LoVo (cell line): ENCODE measurements around the gene IRF2BP1.
"Not testable (repeated sequence)": the region's sequence is repeated elsewhere in the genome, so short reads cannot be mapped to it uniquely, and the experiment has no call there.

ENCODE experiments used
- DNase-seq: peaks from one replicate; pipeline ENCODE4 v3.0.0-alpha.2; 2016; ENCODE audit warnings: low spot score

IRF2BP1 gene

DNA sequence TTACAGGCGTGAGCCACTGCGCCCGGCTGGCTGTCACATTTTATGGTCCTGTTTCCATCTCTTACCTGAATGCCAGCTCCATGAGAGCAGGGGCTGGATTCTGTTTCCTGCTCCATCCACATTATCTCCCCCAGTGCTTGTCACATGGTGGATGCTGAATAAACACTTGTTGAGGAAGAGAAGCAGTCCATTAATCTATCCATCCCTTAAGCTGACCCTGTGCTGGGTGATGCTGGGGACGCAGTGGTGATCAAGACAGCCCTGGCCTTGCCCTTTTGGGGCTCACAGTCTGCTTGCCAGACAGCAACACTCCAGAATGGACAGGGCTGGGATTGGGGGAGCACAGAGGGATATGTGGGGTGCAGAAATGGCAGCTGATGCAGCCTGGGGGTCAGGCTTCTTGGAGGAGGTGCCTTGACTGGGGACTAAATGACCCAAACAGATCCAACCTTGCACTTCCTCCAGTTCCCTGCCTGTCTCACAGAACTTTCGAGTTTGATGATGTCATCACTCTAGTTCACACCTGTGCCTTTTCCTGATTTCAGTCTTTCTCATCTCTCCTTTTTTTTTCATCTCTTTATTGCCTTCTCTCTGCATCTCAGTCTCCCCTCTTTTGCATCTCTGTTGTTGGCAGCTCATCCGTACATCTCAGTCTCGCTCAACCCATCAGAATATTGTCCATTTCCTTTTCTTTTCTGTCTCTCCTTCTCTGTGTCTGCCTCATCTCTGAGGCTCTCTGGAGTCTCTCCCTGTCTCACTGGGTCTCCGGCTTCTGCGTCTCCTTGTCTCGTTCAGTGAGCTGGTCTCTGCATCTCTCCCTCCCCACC lies 4.6 kb downstream of the IRF2BP1 start:
- no peak for DNase-seq

DNA sequence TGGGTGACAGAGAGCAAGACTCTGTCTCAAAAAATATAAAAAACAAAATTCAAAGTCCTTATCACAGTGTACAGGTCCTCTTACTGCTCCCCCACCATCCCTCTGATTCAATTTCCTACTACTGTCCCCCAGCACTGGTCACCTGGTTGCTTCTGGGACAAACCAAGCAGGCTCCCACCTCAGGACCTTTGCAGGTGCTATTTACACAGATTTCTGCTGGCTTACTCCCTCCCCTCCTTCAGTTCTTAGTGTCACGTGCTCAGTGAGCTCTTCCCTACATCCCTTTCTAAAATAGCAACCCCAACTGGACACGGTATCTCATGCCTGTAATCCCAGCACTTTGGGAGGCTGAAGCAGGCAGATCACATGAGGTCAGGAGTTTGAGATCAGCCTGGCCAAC lies 6.0 kb downstream of the IRF2BP1 start:
- no peak for DNase-seq

DNA sequence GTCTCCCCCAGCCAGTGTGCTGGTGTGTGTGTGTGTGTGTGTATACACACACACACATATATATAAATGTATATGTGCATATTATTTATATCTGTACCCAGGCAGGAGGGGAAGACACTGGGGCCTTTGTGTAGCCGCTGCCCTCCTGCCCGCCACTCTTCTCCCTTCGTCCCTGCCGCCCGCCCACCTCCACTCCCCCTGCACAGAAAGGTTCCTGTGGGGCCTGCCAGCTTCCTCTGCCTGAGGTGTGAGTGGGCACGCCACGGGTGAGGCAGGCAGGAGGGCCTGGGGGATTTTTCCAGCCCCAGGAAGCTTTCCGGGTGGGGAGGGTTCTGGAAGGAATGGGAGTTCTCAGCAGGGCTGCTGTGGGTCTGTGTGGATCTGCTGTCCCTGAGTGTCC lies 6.9 kb downstream of the IRF2BP1 start:
- DNase-seq = no peak

DNA sequence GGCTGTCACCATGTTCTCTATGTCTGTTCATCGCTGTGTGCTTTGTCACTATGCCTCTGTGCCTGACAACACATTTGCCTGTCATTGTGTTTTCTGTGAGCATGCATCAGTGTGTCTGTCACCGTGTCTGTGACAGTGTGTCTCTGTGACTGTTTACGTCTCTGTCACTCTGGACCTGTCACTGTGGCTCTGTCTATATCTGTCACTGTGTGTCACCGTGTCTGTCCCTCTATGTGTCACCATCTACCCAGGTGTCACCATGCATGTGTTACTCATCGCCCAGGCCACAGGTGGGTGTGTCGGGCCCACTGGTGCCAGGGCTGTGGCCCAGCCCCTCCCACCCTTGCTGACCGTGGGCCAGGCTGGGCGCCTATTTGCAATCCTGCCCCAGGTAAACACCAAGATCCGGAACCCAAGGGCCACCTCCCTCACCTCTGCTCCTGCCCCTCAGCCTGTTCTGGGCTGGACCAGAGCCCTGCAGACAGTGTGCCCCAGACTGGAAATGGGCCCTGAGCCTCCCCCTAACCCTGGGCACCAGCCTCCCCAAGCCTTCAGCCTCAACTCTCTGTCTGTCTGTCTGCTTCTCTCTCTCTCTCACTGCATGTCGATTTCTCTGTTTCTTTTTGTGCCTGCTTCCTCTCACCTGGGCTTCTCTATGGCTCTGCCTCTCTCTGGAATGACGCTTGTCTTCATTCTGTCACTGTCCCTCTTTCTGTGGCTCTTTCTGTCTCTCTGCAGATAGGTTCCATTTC lies 7.7 kb downstream of the IRF2BP1 start:
- DNase-seq = peak; percentile 60

DNA sequence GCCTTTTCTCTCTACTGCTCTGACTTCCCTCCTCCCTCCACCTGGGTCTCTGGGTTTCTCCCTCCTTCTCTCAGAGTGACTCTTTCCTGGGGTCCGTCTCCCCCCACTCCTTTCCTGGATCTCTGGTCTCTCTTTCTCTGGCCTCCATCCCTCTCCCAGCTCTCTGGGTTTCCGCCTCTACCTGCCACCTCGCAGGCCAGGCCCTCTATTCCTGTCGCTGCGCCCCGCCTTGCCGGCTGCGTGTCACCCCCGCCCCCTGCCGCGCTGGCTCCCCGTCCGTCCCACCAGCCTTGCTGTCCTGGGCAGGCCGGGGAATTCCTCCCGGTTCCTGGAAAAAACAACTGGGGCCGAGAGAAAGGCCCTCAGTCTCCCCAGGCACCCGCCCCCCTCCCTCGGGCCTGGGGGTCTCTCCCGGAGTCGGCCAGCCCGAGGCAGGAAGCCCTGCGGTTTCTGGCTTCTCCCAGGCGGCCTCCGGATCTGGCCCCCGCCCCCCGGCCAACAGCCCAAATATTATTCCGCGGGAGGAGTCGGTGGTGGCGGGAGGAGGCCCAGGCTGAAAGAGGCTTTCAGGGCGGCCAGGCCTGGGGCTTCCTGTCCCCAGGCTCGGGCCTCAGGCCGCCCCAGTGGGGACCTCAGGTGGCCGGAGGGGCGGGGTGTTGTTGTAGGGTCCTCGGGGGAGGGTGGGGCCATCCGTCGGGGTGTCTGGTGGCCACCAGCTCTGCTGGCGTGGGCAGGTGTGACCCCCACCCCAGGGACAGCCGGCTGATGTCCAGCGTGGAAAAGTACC lies 9.3 kb downstream of the IRF2BP1 start:
- no peak for DNase-seq

GRCh38 chr19:45876161-45876410 lies 9.9 kb downstream of the IRF2BP1 start:
- DNase-seq = no peak

DNA sequence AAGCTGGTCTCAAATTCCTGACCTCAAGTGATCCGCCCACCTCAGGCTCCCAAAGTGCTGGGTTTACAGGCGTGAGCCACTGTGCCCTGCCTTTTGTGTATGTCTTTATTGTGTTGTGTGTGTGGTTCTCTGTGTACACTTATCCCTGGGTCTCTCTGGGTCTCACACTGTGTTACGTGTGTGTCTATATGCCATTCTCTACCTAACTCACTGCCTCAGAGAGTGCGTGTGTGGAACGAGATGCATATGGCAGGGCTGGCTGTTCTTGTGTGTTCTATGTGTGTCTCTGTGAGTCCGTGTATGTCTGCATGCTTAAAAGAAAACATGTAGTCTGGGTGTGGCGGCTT lies 11.3 kb downstream of the IRF2BP1 start:
- DNase-seq = no peak

DNA sequence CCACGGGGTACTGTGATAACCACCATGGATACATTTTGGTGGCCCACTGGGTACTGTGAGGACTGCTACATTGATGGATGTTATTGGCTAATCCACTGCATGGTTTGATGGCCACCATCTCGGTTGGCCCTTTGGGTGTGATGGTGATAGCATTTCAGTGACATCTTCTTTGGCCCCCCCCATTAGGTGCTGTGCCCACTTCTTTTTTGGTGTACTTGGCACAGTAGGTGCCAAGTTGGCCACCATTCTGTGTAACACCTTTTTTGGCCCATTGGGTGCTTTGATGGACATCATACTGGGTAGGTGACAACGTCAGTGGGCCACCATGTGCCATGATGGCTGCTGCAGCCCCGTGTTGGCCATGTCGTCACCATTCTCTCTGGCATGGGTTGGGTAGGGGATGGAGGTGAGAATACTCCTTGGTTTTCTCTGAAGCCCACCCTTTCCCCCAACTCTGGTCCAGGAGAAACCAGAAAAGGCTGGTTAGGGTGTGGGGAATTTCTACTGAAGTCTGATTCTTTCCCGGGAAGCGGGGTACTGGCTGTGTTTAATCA lies 12.6 kb downstream of the IRF2BP1 start:
- DNase-seq = no peak

DNA sequence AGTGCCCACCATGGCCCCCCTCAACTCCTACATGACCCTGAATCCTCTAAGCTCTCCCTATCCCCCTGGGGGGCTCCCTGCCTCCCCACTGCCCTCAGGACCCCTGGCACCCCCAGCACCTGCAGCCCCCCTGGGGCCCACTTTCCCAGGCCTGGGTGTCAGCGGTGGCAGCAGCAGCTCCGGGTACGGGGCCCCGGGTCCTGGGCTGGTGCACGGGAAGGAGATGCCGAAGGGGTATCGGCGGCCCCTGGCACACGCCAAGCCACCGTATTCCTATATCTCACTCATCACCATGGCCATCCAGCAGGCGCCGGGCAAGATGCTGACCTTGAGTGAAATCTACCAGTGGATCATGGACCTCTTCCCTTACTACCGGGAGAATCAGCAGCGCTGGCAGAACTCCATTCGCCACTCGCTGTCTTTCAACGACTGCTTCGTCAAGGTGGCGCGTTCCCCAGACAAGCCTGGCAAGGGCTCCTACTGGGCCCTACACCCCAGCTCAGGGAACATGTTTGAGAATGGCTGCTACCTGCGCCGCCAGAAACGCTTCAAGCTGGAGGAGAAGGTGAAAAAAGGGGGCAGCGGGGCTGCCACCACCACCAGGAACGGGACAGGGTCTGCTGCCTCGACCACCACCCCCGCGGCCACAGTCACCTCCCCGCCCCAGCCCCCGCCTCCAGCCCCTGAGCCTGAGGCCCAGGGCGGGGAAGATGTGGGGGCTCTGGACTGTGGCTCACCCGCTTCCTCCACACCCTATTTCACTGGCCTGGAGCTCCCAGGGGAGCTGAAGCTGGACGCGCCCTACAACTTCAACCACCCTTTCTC lies 13.6 kb downstream of the IRF2BP1 start:
- no peak for DNase-seq

GRCh38 chr19:45870798-45871197 lies 15.1 kb downstream of the IRF2BP1 start:
- DNase-seq = no peak

- DNase-seq = not testable (repeated sequence)
Measured at GRCh38 chr19:45867241-45867640, 18.7 kb downstream of the IRF2BP1 start.

DNA sequence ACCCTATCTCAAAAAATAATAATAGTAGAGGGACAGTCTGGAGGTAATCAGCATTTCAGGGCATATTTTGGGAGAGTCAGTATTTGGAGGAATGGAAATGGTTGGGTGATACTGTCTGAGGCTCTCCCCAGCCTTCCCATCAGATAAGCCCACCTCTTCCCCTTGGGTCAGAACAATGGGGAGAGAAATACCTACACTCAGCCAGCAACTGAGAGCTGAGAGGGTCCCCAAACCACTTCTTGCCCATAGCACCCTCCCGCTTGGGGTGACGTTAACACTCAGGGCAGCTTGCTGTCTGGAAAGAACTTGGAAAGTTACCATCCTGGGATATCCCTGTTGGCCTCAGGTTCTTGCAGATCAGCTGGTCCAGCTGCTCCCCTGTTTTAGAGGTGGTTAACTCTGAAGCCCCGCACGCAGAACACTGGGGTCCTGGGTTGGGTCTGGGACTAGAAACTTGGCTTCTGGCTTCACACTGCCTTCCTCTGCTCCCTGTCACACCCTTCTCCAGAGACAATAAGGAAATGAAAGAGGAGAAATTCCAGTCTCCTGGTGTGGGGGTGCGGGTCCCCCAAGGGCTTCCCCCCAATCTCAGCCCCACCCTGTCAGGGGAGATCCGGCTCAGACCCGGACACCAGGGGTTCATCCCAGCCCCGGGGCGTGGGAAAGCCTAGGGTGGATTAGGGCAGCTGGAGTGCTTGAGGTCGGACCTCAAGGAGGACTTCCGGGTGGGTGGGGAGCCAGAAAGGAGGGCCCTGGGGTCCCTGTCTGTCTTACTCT lies 19.4 kb downstream of the IRF2BP1 start:
- peak; percentile 15 for DNase-seq

DNA sequence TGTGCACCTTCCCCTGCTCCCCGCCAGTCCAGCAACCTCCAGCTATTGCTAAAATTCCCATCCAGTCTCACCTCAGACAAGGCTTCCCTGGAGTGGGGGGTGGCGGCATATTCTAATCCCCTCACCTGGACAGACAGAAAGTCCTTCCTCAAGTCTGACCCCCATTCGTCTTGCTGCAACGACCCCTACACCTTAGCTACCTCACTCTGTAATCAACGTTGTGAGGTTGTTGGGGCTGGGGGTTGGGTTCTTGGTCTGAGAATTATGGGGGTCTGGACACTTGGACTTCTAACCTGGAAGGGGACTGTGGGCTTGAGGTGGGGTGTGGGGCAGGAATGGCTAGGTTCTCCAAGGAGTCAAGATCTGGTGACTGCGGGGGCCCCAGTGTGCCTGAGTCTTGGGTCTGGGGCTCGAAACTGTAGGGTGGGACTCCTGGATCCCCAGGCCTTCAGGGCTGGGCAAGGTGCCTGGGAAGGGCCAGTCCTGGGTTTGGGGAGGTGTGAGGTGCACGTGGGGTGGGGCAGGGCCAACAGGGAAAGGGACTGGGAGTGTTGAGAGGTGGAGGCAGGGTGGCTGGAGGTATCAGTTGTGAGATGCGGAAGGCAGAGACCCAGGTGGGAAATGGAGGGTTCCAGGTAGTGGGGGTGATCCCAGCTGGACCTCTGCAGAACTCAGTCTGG lies 20.5 kb downstream of the IRF2BP1 start:
- DNase-seq = no peak

DNA sequence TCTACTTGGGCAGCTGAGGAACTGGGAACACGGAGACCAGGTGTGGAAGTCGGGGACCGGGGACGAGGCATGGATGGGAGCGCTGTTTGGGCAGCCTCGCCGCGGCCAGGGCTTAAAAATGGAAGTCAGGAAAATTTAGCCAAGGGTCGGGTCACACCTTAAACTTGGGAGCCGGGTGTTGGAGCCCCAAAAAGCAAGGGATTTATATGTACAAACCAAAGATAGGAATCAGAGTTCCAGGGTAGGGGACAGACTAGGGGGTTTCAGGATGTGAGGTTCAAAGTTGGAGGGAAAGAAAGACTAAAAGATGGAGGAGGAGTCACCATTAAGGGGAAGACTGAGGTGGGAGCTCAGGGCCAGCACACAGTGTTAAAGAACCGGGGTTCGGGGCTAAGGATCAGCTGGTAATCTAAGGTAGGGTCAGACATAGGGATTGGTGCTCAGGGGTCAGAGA lies 21.3 kb downstream of the IRF2BP1 start:
- DNase-seq = no peak

- DNase-seq = peak; percentile 39
Measured at GRCh38 chr19:45863840-45864628, 21.9 kb downstream of the IRF2BP1 start, which contains the start of gene FOXA3. Gene FOXA3 (plus strand): TSS chr19:45864326. CDS start chr19:45864457, 131 bp downstream.

DNA sequence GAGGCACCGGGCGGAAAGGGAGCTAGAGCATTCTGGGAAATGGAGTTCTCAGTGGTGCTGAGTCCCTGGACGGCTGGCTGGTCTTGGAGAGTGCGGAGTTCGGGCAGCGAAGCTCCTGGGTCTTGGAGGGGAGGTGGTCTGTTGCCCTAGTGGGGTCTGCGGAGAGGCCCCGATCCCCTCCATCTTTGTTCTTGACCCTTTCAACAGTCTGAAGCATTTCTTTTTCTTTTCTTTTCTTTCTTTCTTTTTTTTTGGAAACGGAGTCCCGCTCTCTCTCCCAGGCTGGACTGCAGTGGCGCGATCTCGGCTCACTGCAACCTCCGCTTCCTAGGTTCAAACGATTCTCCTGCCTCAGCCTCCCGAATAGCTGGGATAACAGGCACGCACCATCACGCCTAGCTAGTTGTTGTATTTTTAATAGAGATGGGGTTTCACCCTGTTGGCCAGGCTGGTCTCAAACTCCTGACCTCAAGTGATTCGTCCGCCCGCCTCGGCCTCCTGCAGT lies 22.6 kb downstream of the IRF2BP1 start:
- DNase-seq = no peak

DNA sequence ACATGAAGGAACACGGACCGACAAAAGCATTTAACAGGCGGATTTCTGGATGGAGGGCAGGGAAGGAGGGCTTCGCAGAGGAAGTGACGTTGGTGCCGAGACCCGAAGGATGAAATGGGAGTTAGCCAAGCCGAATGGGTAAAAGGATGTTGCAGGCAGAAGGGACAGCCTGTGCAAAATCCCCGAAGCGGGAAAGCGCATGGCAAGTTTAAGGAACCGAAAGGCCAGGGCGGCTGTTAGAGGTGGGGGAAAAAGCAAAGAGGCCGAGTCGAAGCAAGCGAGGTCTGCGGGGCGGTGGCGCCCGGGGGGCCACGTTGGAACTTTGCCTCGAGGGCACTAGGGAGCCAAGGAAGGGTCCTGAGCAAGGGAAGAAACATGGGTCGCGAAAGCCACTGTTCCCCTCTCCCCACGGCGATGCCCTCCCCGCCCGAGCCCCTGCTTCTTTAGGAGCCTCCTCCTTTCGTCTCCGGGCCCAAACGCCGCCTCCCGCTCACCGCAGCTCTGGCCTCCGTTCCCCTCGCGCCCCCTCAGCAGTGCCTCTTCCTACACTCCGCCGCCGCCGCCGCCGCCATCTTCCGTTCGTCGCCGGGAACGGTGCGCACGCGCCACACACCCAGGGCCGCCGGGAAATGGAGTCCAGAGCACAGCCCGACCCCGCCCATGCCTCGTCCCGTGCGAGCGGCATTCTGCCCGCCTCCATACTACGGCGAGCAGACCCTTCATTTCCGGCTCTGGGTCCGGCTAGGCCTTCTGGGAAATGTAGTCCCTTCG lies 23.2 kb downstream of the IRF2BP1 start, which contains the start of gene SYMPK:
Gene SYMPK (minus strand): TSS at position 584 of the 771 bp plus-strand sequence. CDS start 8,652 bp downstream, outside the sequence.
- peak; percentile 98 for DNase-seq

DNA sequence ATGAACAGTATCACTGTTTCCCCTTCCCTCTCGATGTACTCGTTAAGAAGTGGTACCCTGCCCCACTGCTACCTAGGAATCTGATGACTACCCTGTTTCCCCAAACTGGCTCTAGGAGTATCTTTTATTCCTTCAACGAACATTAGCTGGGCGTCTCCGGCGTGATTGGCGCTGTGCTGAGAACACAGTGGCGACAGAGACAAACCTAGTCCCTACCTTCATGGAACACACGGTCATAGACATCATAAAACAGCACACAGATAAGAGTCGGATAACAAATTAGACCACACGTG lies 23.7 kb downstream of the IRF2BP1 start:
- no peak for DNase-seq
